Esophagus muscularis mucosa (tissue), 3 donors: ENCODE results near the gene CSTF1.

Experiments used
- POLR2A ChIP-seq: fragments of 450-650 bp; IDR thresholded peaks from one replicate; pipeline ENCODE4 v1.6.1; 2017; ENCODE audit warnings: antibody characterized with exemption, moderate library complexity, mild to moderate bottlenecking, low read depth
- TF ChIP-seq, protein P1 (sequence below), 3 experiments: fragments of 200-600 bp in 2 of 3; fragments of 450-650 bp in 1 of 3; sonication (generic) in 2 of 3; IDR thresholded peaks; one replicate each; pipeline ENCODE4 v1.5.1; 2017 to 2019; ENCODE audit warnings: antibody characterized with exemption in 3 of 3, mild to moderate bottlenecking in 2 of 3, moderate library complexity in 1 of 3

DNA sequence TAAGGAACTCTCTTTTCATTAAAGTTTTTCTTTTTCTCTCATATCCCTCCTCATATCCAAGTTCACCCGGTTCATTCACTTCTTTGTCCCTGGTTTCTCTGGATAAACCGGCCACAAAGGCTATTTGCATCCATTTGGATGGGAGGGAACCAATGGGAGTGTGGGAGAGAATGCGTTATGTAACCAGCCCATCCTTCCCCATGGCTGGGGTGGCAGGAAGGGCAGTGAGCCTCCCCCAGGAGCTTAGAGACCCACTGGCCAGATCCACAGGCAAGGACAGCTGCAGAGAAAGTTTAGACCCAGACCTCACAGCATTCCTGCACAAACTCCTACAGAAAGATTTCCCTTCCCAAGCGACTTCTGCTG, 30.4 kb downstream of the CSTF1 start:
- TF ChIP-seq, protein P1, sequence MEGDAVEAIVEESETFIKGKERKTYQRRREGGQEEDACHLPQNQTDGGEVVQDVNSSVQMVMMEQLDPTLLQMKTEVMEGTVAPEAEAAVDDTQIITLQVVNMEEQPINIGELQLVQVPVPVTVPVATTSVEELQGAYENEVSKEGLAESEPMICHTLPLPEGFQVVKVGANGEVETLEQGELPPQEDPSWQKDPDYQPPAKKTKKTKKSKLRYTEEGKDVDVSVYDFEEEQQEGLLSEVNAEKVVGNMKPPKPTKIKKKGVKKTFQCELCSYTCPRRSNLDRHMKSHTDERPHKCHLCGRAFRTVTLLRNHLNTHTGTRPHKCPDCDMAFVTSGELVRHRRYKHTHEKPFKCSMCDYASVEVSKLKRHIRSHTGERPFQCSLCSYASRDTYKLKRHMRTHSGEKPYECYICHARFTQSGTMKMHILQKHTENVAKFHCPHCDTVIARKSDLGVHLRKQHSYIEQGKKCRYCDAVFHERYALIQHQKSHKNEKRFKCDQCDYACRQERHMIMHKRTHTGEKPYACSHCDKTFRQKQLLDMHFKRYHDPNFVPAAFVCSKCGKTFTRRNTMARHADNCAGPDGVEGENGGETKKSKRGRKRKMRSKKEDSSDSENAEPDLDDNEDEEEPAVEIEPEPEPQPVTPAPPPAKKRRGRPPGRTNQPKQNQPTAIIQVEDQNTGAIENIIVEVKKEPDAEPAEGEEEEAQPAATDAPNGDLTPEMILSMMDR (IDR thresholded peaks at IDR 0.05) = no peak
- no peak for TF ChIP-seq POLR2A
